GM12892 (cell line): ENCODE results near the gene PPP1R14B.

Source experiments
- POLR2A ChIP-seq: IDR thresholded peaks from 2 replicates; pipeline ENCODE4 v1.6.1; 2011; ENCODE audit warnings: low read depth, low read length, control low read depth
- POLR2AphosphoS5 ChIP-seq: IDR thresholded peaks from 2 replicates; pipeline ENCODE4 v1.6.1; 2011; ENCODE audit warnings: low read depth, low read length, control low read depth
- TAF1 ChIP-seq: IDR thresholded peaks from 2 replicates; pipeline ENCODE4 v1.6.1; 2011; ENCODE audit warnings: low read depth, mild to moderate bottlenecking, control low read depth, low read length, borderline replicate concordance

DNA sequence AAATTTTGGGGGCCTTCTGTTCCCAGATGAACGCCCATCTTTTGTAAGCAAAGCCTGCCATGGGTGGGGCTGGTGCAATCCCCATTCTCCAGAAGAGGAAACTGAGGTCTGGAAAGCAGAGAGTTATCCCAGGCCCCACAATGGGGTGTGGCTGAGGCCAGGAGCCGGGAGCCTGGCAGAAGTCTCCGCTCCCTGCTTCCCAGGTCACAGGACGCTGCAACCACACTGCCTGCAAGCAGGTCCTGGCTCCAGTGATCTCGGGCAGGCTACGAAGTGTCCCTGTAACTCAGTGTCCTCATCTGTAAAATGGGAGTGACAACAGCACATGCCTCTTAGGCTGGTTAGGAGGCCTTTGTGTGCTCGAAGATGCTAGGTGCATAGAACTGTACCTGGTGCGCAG lies 6.3 kb upstream of the PPP1R14B start:
- TF ChIP-seq POLR2A = no peak
- TF ChIP-seq POLR2AphosphoS5 = no peak
- TF ChIP-seq TAF1 = no peak
